ENCODE results near the gene EVA1B. TPM values are rescaled to one million over a fixed set of nuclear protein-coding genes. Genes with fewer than 3 reads are reported as not detected.

EVA1B gene
- total RNA-seq, 6 experiments from 2014 or later = 3.2 to 20.6 (median 5.1) TPM

- H3K27me3 ChIP-seq = no peaks in the 10 kb centered on the region
- no peaks in the 10 kb centered on the region for H3K9me3 ChIP-seq
- ATAC-seq = no peak
- 100% methylated on average over 1 of the region's 24 CpGs for WGBS (ENCODE audit: insufficient coverage, low coverage, low lambda C conversion rate, missing lambda C conversion rate)
- DNase-seq = no peak
- intact Hi-C loops (cut with DNase I) = loop anchor here (5.0 to 10.0 kb wide), 2 partner anchors 73 to 81 kb away; no protein-coding TSS in a partner anchor
- H3K36me3 ChIP-seq = peaks cover 0 to 48% (median 15%) of the 10 kb centered on the region in 4 donors
- no peak overlapping the region for H3K4me3 ChIP-seq
- no peak for TF ChIP-seq CTCF (IDR thresholded peaks at IDR 0.05)
- no peak for TF ChIP-seq POLR2A (IDR thresholded peaks at IDR 0.05)
- no peak overlapping the region for H3K27ac ChIP-seq
- H3K4me1 ChIP-seq = no peaks in the 10 kb centered on the region
Observed at GRCh38 chr1:36343651-36344394, 20.4 kb upstream of the EVA1B start.

GRCh38 chr1:36342426-36343185 lies 19.2 kb upstream of the EVA1B start:
- no peaks in the 10 kb centered on the region for H3K9me3 ChIP-seq
- no peak overlapping the region for H3K27ac ChIP-seq
- TF ChIP-seq CTCF (IDR thresholded peaks at IDR 0.05) (peak; percentile 54 to 69 (median 58)), POLR2A (IDR thresholded peaks at IDR 0.05) (no peak)
- intact Hi-C loops (cut with DNase I) = loop anchor here (5.0 to 10.0 kb wide), 2 partner anchors 75 to 82 kb away; no protein-coding TSS in a partner anchor
- no peaks in the 10 kb centered on the region for H3K4me1 ChIP-seq
- WGBS (ENCODE audit: insufficient coverage, low coverage, low lambda C conversion rate, missing lambda C conversion rate) = 75% methylated on average over 5 of the region's 10 CpGs
- peaks cover 0 to 36% (median 11%) of the 10 kb centered on the region in 4 donors for H3K36me3 ChIP-seq
- DNase-seq (peak in 1 of 3 donors; percentile 61), ATAC-seq (peak; percentile 66 to 68 (median 66))
- H3K27me3 ChIP-seq = no peaks in the 10 kb centered on the region
- no peak overlapping the region for H3K4me3 ChIP-seq

GRCh38 chr1:36341626-36342320 lies 18.3 kb upstream of the EVA1B start:
- 100% methylated on average over 1 of the region's 34 CpGs for WGBS (ENCODE audit: insufficient coverage, low coverage, low lambda C conversion rate, missing lambda C conversion rate)
- DNase-seq (no peak), ATAC-seq (no peak)
- H3K4me3 ChIP-seq = no peak overlapping the region
- H3K36me3 ChIP-seq = peaks cover 0 to 28% (median 8%) of the 10 kb centered on the region in 4 donors
- no peaks in the 10 kb centered on the region for H3K27me3 ChIP-seq
- no peaks in the 10 kb centered on the region for H3K4me1 ChIP-seq
- TF ChIP-seq CTCF (IDR thresholded peaks at IDR 0.05) (no peak), POLR2A (IDR thresholded peaks at IDR 0.05) (no peak)
- H3K27ac ChIP-seq = no peak overlapping the region
- intact Hi-C loops (cut with DNase I) = loop anchor here (5.0 to 10.0 kb wide), 2 partner anchors 76 to 83 kb away; no protein-coding TSS in a partner anchor
- no peaks in the 10 kb centered on the region for H3K9me3 ChIP-seq

- no peak overlapping the region for H3K4me3 ChIP-seq
- no peak for DNase-seq
- no peaks in the 10 kb centered on the region for H3K27me3 ChIP-seq
- H3K4me1 ChIP-seq = no peaks in the 10 kb centered on the region
- H3K27ac ChIP-seq = no peak overlapping the region
- H3K9me3 ChIP-seq = no peaks in the 10 kb centered on the region
- TF ChIP-seq POLR2A (IDR thresholded peaks at IDR 0.05) (no peak), CTCF (IDR thresholded peaks at IDR 0.05) (no peak)
- peak in 3 of 4 donors; percentile 2 to 19 (median 2) for ATAC-seq
- peaks cover 0 to 9% (median 3%) of the 10 kb centered on the region in 4 donors for H3K36me3 ChIP-seq
- 82% methylated on average over 9 of the region's 9 CpGs for WGBS (ENCODE audit: insufficient coverage, low coverage, low lambda C conversion rate, missing lambda C conversion rate)
- intact Hi-C loops (cut with DNase I) = loop anchor here (5.0 to 10.0 kb wide), 2 partner anchors 78 to 85 kb away; no protein-coding TSS in a partner anchor
Observed at GRCh38 chr1:36339615-36340014, 16.2 kb upstream of the EVA1B start.
